SK-N-SH (cell line): ENCODE results near the gene CELSR1. TPM values are rescaled to one million over a fixed set of nuclear protein-coding genes. Genes with fewer than 3 reads are reported as not detected.

ENCODE experiments used
- CTCF ChIA-PET: fragments of 300-600, 350-600 bp; formaldehyde crosslinking; extraction: SDS; loops from one replicate; lab custom pipeline; 2021; lab: Yijun Ruan, JAX
- POLR2A ChIA-PET: fragments of 350-600 bp; sonication (Branson Sonifier 250); formaldehyde crosslinking; extraction: SDS; loops from one replicate; lab custom pipeline; 2020; ENCODE audit warnings: antibody characterized with exemption, inconsistent platforms; lab: Yijun Ruan, JAX
- DNase-seq: peaks from one replicate; pipeline ENCODE4 v3.0.0; 2012
- H2AFZ ChIP-seq: fragments of 200-600 bp; sonication (generic); 2 replicates; pipeline ENCODE4 v1.8.1; 2016; ENCODE audit warnings: antibody characterized with exemption, mild to moderate bottlenecking, low read depth
- H3F3A ChIP-seq: fragments of 200-600 bp; sonication (generic); replicated peaks from 2 replicates; pipeline ENCODE3; 2016; ENCODE audit warnings: antibody characterized with exemption, mild to moderate bottlenecking; ENCODE audit not compliant: insufficient read depth
- H3K27ac ChIP-seq, 2 experiments: fragments of 200-500 bp in 1 of 2; fragments of 200-600 bp in 1 of 2; sonication (Bioruptor generic) in 1 of 2; sonication (generic), shearing (Covaris generic) in 1 of 2; 2 replicates each; pipeline versions ENCODE4 v1.5.1 to v1.6.1; 2014 to 2016; ENCODE audit warnings: low read depth in 2 of 2, inconsistent platforms in 1 of 2, low read length in 1 of 2, mild to moderate bottlenecking in 1 of 2, mixed read lengths in 1 of 2
- H3K27me3 ChIP-seq: fragments of 200-600 bp; sonication (generic), shearing (Covaris generic); 2 replicates; pipeline ENCODE4 v1.6.1; 2016; ENCODE audit warnings: mixed run types; ENCODE audit not compliant: insufficient read depth
- H3K36me3 ChIP-seq, 2 experiments: fragments of 200-500 bp in 1 of 2; fragments of 200-600 bp in 1 of 2; sonication (Bioruptor generic) in 1 of 2; sonication (generic) in 1 of 2; replicated peaks in 1 of 2; 2 replicates each; pipeline versions ENCODE3 to v1.5.1; 2014 to 2016; ENCODE audit warnings: low read length in 1 of 2, mild to moderate bottlenecking in 1 of 2; ENCODE audit not compliant: insufficient read depth in 2 of 2, control insufficient read depth in 1 of 2
- H3K4me1 ChIP-seq, 2 experiments: fragments of 200-500 bp in 1 of 2; fragments of 200-600 bp in 1 of 2; sonication (Bioruptor generic) in 1 of 2; sonication (generic), shearing (Covaris generic) in 1 of 2; 2 replicates each; pipeline versions ENCODE4 v1.5.1 to v1.6.1; 2014 to 2016; ENCODE audit warnings: low read depth in 1 of 2, low read length in 1 of 2, mixed run types in 1 of 2; ENCODE audit not compliant: insufficient read depth in 2 of 2, control insufficient read depth in 1 of 2
- H3K4me2 ChIP-seq: fragments of 200-600 bp; sonication (generic), shearing (Covaris generic); 2 replicates; pipeline ENCODE4 v1.6.1; 2017; ENCODE audit warnings: mixed run types
- H3K4me3 ChIP-seq, 2 experiments: fragments of 200-500 bp in 1 of 2; fragments of 200-600 bp in 1 of 2; sonication (Bioruptor generic) in 1 of 2; sonication (generic), shearing (Covaris generic) in 1 of 2; 2 replicates each; pipeline versions ENCODE4 v1.5.1 to v1.8.1; 2014 to 2016; ENCODE audit warnings: low read depth in 2 of 2, inconsistent platforms in 1 of 2, low read length in 1 of 2, mild to moderate bottlenecking in 1 of 2, mixed read lengths in 1 of 2, moderate library complexity in 1 of 2
- H3K79me2 ChIP-seq: fragments of 200-600 bp; sonication (generic); 2 replicates; pipeline ENCODE4 v1.8.1; 2017; ENCODE audit warnings: mild to moderate bottlenecking; ENCODE audit not compliant: insufficient read depth
- H3K9ac ChIP-seq: fragments of 200-600 bp; sonication (generic); 2 replicates; pipeline ENCODE4 v1.6.1; 2017; ENCODE audit warnings: mixed run types
- H3K9me2 ChIP-seq: fragments of 200-600 bp; sonication (generic); 2 replicates; pipeline ENCODE4 v1.6.1; 2017; ENCODE audit warnings: mixed run types
- H3K9me3 ChIP-seq: fragments of 200-600 bp; sonication (generic); 2 replicates; pipeline ENCODE4 v1.6.1; 2017; ENCODE audit warnings: mixed run types, mild to moderate bottlenecking, moderate library complexity
- H4K20me1 ChIP-seq: fragments of 200-600 bp; sonication (generic); 2 replicates; pipeline ENCODE4 v1.6.1; 2017; ENCODE audit warnings: mild to moderate bottlenecking, mixed run types; ENCODE audit not compliant: insufficient read depth
- CHD2 ChIP-seq: fragments of 150-350 bp; IDR thresholded peaks from 2 replicates; pipeline ENCODE4 v1.6.1; 2018; ENCODE audit warnings: low read length; ENCODE audit not compliant: partially characterized antibody
- ELF1 ChIP-seq: IDR thresholded peaks from 2 replicates; pipeline ENCODE4 v1.4.0; 2012
- EP300 ChIP-seq, 2 experiments: IDR thresholded peaks; 2 replicates each; pipeline versions ENCODE4 v1.4.0 to v1.6.1; 2012; ENCODE audit warnings: borderline replicate concordance in 1 of 2, low read depth in 1 of 2, low read length in 1 of 2
- FOSL2 ChIP-seq: IDR thresholded peaks from 2 replicates; pipeline ENCODE4 v1.4.0; 2012; ENCODE audit warnings: low read depth, mild to moderate bottlenecking, moderate library complexity, borderline replicate concordance
- FOXJ3 ChIP-seq: sonication (generic); formaldehyde crosslinking; IDR thresholded peaks from 2 replicates; pipeline ENCODE4 v1.5.1; 2020; ENCODE audit warnings: mild to moderate bottlenecking, missing genetic modification reagents
- FOXM1 ChIP-seq: IDR thresholded peaks from 2 replicates; pipeline ENCODE4 v1.4.0; 2012; ENCODE audit warnings: low read depth, mild to moderate bottlenecking
- GABPA ChIP-seq: IDR thresholded peaks from 2 replicates; pipeline ENCODE4 v1.4.0; 2012; ENCODE audit warnings: low read depth, mild to moderate bottlenecking
- GATA2 ChIP-seq: sonication (generic); formaldehyde crosslinking; IDR thresholded peaks from 2 replicates; pipeline ENCODE4 v1.5.0; 2020; ENCODE audit warnings: mild to moderate bottlenecking, missing genetic modification reagents
- IRF3 ChIP-seq: fragments of 150-350 bp; IDR thresholded peaks from 2 replicates; pipeline ENCODE4 v1.6.1; 2016; ENCODE audit warnings: mild to moderate bottlenecking, low read depth, low read length
- JUND ChIP-seq: IDR thresholded peaks from 2 replicates; pipeline ENCODE4 v1.4.0; 2012
- MXI1 ChIP-seq: IDR thresholded peaks from 2 replicates; pipeline ENCODE4 v1.6.1; 2012; ENCODE audit warnings: mild to moderate bottlenecking, low read depth, low read length, improper control_type of control experiment
- NFIC ChIP-seq: IDR thresholded peaks from 2 replicates; pipeline ENCODE4 v1.4.0; 2012; ENCODE audit warnings: borderline replicate concordance
- NRF1 ChIP-seq: IDR thresholded peaks from 2 replicates; pipeline ENCODE4 v1.6.1; 2012; ENCODE audit warnings: low read depth, mild to moderate bottlenecking, low read length
- RCOR1 ChIP-seq: fragments of 150-350 bp; IDR thresholded peaks from 2 replicates; pipeline ENCODE4 v1.6.1; 2017; ENCODE audit warnings: antibody characterized with exemption, low read length
- RFX5 ChIP-seq: IDR thresholded peaks from 2 replicates; pipeline ENCODE4 v1.6.1; 2012; ENCODE audit warnings: mild to moderate bottlenecking, improper control_type of control experiment, low read length
- SIN3A ChIP-seq: IDR thresholded peaks from 2 replicates; pipeline ENCODE4 v1.6.1; 2012; ENCODE audit warnings: low read depth, mild to moderate bottlenecking, low read length, moderate library complexity, borderline replicate concordance
- TAF1 ChIP-seq: IDR thresholded peaks from 2 replicates; pipeline ENCODE4 v1.6.1; 2012; ENCODE audit warnings: low read depth, mild to moderate bottlenecking, low read length, moderate library complexity, borderline replicate concordance
- USF1 ChIP-seq: IDR thresholded peaks from 2 replicates; pipeline ENCODE4 v1.4.0; 2012; ENCODE audit warnings: low read depth, borderline replicate concordance
- YY1 ChIP-seq: IDR thresholded peaks from 2 replicates; pipeline ENCODE4 v1.4.0; 2012; ENCODE audit warnings: low read depth, mild to moderate bottlenecking
- WGBS: methylation state at CpG from one replicate; pipeline ENCODE4 v1.1.6; 2017; ENCODE audit warnings: low lambda C conversion rate; 5-methylcytosine and 5-hydroxymethylcytosine counted together
- polyA plus RNA-seq, 3 experiments: library from polyadenylated mRNA; depleted of rRNA; stranded (reverse); fragments of >200 nt; gene quantifications; 2 replicates each; pipeline ENCODE4 v1.2.3, GENCODE V29; 2012
- TF ChIP-seq, protein P1 (sequence below): IDR thresholded peaks from 2 replicates; pipeline ENCODE4 v1.4.0; 2012; ENCODE audit warnings: low read depth
- TF ChIP-seq, protein P2 (sequence below): IDR thresholded peaks from 2 replicates; pipeline ENCODE4; 2012
- TF ChIP-seq, protein P3 (sequence below): IDR thresholded peaks from 2 replicates; pipeline ENCODE4 v1.4.0; 2012; ENCODE audit warnings: low read depth, borderline replicate concordance

Gene CELSR1
- polyA plus RNA-seq, 1 of the 3 experiments (the other 2 are of a cell fraction), result 5.0 TPM

GRCh38 chr22:46517255-46517761 lies 20.1 kb downstream of the CELSR1 start:
- Histone ChIP-seq H3K79me2 (no peaks in the 10 kb centered on the region), H3K9me3 (no peaks in the 10 kb centered on the region), H3K4me1 (peaks cover 0 to 13% of the 10 kb centered on the region in 2 experiments; a peak in 2 of 4 replicates), H3K9me2 (no peaks in the 10 kb centered on the region), H3K4me2 (no peak overlapping the region), H3F3A (no peaks in the 10 kb centered on the region), H3K27me3 (no peaks in the 10 kb centered on the region), H2AFZ (no peak overlapping the region), H3K36me3 (no peaks in the 10 kb centered on the region), H3K4me3 (no peak overlapping the region), H3K27ac (no peak overlapping the region), H4K20me1 (no peaks in the 10 kb centered on the region), H3K9ac (no peak overlapping the region)
- no peak for DNase-seq
- CTCF ChIA-PET, result no interaction called here
- TF ChIP-seq EP300 (IDR thresholded peaks at IDR 0.05; ENCODE audit: borderline replicate concordance in 1 of 2, low read depth in 1 of 2, low read length in 1 of 2), result no peak
- TF ChIP-seq NRF1, result no peak
- no peak for TF ChIP-seq YY1
- TF ChIP-seq USF1, result no peak
- no peak for TF ChIP-seq FOXJ3 (CRISPR knock-in tag)
- TF ChIP-seq JUND, result no peak
- no peak for TF ChIP-seq GATA2 (CRISPR knock-in tag)
- no peak for TF ChIP-seq MXI1
- no peak for TF ChIP-seq SIN3A
- no peak for TF ChIP-seq FOXM1
- TF ChIP-seq, protein P1, sequence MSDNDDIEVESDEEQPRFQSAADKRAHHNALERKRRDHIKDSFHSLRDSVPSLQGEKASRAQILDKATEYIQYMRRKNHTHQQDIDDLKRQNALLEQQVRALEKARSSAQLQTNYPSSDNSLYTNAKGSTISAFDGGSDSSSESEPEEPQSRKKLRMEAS, result no peak
- no peak for TF ChIP-seq IRF3
- TF ChIP-seq RFX5, result no peak
- no peak for TF ChIP-seq TAF1
- POLR2A ChIA-PET, result no interaction called here
- WGBS, result 82% methylated on average over 22 of the region's 22 CpGs

GRCh38 chr22:46516638-46517037 lies 20.8 kb downstream of the CELSR1 start:
- Histone ChIP-seq H3K4me1 (peaks cover 0 to 13% of the 10 kb centered on the region in 2 experiments; a peak in 2 of 4 replicates), H2AFZ (no peak overlapping the region), H3K27ac (no peak overlapping the region), H3F3A (no peaks in the 10 kb centered on the region), H3K4me2 (no peak overlapping the region), H3K9me2 (no peaks in the 10 kb centered on the region), H3K9ac (no peak overlapping the region), H4K20me1 (no peaks in the 10 kb centered on the region), H3K27me3 (no peaks in the 10 kb centered on the region), H3K4me3 (no peak overlapping the region), H3K36me3 (no peaks in the 10 kb centered on the region), H3K9me3 (no peaks in the 10 kb centered on the region), H3K79me2 (no peaks in the 10 kb centered on the region)
- WGBS, result 88% methylated on average over 10 of the region's 10 CpGs
- CTCF ChIA-PET, result no interaction called here
- TF ChIP-seq USF1 (no peak), CHD2 (no peak), FOSL2 (no peak), GABPA (no peak), RCOR1 (no peak), YY1 (no peak), NFIC (no peak), ELF1 (no peak), IRF3 (no peak)
- TF ChIP-seq, protein P2, sequence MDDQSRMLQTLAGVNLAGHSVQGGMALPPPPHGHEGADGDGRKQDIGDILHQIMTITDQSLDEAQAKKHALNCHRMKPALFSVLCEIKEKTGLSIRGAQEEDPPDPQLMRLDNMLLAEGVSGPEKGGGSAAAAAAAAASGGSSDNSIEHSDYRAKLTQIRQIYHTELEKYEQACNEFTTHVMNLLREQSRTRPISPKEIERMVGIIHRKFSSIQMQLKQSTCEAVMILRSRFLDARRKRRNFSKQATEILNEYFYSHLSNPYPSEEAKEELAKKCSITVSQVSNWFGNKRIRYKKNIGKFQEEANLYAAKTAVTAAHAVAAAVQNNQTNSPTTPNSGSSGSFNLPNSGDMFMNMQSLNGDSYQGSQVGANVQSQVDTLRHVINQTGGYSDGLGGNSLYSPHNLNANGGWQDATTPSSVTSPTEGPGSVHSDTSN, result no peak
- TF ChIP-seq, protein P3, sequence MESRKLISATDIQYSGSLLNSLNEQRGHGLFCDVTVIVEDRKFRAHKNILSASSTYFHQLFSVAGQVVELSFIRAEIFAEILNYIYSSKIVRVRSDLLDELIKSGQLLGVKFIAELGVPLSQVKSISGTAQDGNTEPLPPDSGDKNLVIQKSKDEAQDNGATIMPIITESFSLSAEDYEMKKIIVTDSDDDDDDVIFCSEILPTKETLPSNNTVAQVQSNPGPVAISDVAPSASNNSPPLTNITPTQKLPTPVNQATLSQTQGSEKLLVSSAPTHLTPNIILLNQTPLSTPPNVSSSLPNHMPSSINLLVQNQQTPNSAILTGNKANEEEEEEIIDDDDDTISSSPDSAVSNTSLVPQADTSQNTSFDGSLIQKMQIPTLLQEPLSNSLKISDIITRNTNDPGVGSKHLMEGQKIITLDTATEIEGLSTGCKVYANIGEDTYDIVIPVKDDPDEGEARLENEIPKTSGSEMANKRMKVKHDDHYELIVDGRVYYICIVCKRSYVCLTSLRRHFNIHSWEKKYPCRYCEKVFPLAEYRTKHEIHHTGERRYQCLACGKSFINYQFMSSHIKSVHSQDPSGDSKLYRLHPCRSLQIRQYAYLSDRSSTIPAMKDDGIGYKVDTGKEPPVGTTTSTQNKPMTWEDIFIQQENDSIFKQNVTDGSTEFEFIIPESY, result no peak
- TF ChIP-seq, protein P1, result no peak
- no peak for DNase-seq
- POLR2A ChIA-PET, result no interaction called here
